HS-27A (cell line): ENCODE measurements around the gene MAPKAP1.
"Not testable (repeated sequence)": the region's sequence is repeated elsewhere in the genome, so short reads cannot be mapped to it uniquely, and the experiment has no call there.

ENCODE experiments used
- DNase-seq: peaks from one replicate; pipeline ENCODE4 v3.0.0-alpha.2; 2012; ENCODE audit warnings: low read depth, missing footprints

MAPKAP1 gene

GRCh38 chr9:125730168-125730567 is 23.2 kb upstream of the MAPKAP1 start:
- DNase-seq: no peak

DNA sequence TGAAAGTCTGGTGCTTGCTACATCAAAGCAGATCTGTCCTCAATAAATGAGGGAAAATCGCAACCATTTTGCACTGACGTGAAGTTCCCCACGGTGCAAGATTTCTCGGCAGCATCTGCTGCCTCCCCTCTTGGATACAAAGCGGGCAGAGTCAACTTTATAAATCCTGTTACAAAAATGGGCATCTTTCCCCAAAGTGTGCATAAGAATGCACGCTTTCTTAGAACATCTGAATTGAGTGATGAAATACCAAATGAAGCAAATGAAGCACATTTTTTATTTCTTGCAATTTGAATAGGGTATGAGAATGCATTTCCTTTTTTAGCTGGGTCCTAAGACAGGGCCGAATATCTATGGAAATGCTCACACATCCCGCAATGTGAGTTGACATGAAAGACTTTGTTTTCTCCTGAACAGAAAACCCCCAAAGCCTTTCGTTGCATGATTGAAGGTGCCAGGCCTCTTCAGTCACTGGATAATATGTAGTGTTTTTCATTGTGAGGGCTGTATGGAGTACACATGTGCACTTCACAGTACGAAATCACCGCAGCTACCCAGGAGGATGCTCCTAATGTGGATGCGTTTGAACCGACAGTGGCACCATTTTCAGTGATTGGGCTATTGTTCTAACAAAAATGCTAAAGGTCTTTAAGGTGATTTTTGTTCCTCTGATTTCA is 19.6 kb upstream of the MAPKAP1 start:
- DNase-seq: no peak

- DNase-seq: no peak
Observed at GRCh38 chr9:125707472-125707804, 430 bp upstream of the MAPKAP1 start.

DNA sequence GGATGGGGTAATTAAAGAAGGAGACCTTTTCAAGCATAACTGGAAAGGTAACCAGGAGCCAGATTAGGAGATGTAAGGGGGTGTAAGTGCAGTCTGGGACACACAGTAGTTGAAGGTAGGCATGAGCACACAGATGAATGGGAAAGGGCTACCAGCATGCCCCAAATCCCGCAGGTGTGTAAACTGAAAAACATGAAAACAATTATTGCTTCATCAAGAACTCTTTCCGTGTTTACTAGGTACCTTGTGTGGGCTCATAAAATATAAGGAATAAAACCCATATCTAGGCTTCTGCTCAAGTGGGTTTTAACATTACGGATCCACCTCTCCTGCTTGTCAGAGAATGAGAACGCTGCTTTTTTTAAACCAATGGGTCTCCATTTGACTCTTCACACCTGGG is 1.1 kb downstream of the MAPKAP1 start:
- DNase-seq: no peak

- DNase-seq: no peak
Observed at GRCh38 chr9:125703662-125704061, 3.3 kb downstream of the MAPKAP1 start.

- DNase-seq: no peak
Observed at GRCh38 chr9:125701351-125701750, 5.7 kb downstream of the MAPKAP1 start.

- DNase-seq: no peak
Observed at GRCh38 chr9:125700791-125701190, 6.2 kb downstream of the MAPKAP1 start.

DNA sequence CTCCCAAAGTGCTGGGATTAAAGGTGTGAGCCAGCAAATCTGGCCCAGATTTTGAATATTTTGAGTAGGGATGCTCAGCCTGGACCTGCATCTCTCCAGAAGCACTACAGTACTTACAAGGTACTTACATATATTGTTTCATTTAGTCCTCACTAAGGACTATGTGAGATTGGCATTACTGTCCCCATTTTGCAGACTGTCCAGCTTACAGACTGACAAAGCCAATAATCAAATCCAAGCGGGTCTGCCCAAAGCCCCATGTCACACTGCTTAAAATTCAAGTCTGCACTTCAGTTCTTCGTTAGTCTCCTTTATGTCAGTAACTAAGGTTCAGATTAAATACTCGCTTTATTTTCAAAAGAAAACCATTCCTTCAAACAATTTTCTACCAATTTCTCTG is 7.1 kb downstream of the MAPKAP1 start:
- no peak for DNase-seq

DNA sequence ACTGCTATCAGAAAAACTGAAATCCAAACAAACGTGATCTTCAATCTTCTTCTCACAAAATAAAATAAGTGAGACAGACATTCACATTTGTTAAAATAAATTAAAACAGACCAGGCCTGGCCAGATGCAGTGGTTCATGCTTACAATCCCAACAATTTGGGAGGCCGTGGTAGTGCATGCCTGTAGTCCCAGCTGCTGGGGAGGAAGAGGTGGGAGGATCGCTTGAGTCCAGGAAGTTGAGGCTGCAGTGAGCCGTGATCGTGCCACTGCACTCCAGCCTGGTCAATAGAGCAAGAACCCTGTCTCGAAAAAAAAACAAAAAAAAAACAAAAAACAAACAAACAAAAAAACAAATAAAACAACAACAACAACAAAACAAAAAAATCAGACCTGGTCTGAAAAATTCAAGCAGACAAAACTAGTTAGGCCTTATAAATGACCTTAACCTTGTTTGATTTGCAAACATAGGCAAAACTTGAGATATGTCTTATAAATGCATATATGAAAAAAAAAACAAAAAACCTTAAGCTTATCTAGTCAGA is 10.8 kb downstream of the MAPKAP1 start:
- DNase-seq: no peak

- DNase-seq: not testable (repeated sequence)
Observed at GRCh38 chr9:125695548-125695947, 11.5 kb downstream of the MAPKAP1 start.

GRCh38 chr9:125694478-125694877 is 12.5 kb downstream of the MAPKAP1 start:
- no peak for DNase-seq

GRCh38 chr9:125693492-125693891 is 13.5 kb downstream of the MAPKAP1 start:
- DNase-seq: not testable (repeated sequence)

DNA sequence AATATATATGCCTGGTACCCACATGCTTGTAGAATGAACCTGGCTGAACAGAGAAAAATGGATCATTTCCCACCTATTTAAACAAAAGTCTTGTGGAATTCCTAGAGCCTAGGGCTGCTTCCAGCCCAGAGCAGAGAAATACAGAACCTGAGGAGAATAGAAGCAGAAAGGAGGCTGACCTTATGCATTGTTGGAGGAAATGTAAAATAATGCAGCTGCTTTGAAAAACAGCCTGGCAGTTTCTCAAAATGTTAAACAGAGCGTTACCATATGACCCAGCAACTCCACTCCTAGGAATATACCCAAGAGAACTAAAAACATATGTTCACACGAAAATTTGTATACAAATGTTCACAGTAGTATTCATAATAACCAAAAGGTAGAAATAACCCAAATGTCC is 15.1 kb downstream of the MAPKAP1 start:
- no peak for DNase-seq

- no peak for DNase-seq
Observed at GRCh38 chr9:125690679-125691078, 16.3 kb downstream of the MAPKAP1 start.

GRCh38 chr9:125687163-125687863 is 19.7 kb downstream of the MAPKAP1 start:
- no peak for DNase-seq

- no peak for DNase-seq
Observed at GRCh38 chr9:125685167-125685566, 21.8 kb downstream of the MAPKAP1 start.

DNA sequence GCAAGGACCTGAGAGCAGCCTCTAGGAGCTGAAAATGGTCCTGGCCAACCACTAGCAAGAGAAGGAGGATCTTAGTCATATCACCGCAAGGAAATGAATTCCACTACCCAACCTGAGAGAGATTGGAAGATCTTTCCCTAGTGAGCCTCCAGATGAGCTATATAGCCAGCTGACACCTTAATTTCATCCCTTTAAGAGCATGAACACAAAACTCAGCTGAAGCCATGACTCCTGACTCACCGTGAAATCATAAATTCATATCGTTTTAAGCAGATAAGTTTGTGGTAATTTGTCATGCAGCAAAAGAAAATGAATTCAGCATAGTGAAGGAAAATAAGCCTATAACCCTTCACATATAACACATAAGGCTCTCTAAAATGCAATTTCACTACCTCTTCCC is 23.5 kb downstream of the MAPKAP1 start:
- peak; percentile 51 for DNase-seq

- DNase-seq: no peak
Observed at GRCh38 chr9:125682340-125682739, 24.7 kb downstream of the MAPKAP1 start.

DNA sequence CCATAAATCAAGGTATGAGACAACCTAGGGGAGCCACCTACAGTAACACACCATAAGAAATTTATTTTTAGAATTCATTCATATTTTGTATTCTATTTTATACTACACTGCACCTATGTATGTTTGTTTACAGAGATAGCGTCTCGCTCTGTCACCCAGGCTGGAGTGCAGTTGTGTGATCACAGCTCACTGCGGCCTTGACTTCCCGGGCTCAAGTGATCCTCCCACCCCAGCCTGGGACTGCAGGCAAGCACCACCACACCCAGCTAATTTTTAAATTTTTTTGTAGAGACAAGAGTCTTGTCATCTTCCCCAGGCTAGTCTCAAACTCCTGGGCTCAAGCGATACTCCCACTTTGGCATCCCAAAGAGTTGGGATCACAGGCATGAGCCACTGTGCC is 25.4 kb downstream of the MAPKAP1 start:
- DNase-seq: no peak

GRCh38 chr9:125681086-125681622 is 25.9 kb downstream of the MAPKAP1 start:
- no peak for DNase-seq

- DNase-seq: no peak
Observed at GRCh38 chr9:125680445-125680844, 26.6 kb downstream of the MAPKAP1 start.

- no peak for DNase-seq
Observed at GRCh38 chr9:125679597-125680189, 27.3 kb downstream of the MAPKAP1 start.
